Erythroblast (primary cell): ENCODE results near the gene PCDHGC5.

Experiments
- GATA1 ChIP-seq: IDR thresholded peaks from 2 replicates; pipeline ENCODE4 v1.6.1; 2011; ENCODE audit warnings: low read depth, mild to moderate bottlenecking, control low read depth, low read length, moderate library complexity
- POLR2A ChIP-seq: IDR thresholded peaks from 2 replicates; pipeline ENCODE4 v1.6.1; 2011; ENCODE audit warnings: mild to moderate bottlenecking, low read length

DNA sequence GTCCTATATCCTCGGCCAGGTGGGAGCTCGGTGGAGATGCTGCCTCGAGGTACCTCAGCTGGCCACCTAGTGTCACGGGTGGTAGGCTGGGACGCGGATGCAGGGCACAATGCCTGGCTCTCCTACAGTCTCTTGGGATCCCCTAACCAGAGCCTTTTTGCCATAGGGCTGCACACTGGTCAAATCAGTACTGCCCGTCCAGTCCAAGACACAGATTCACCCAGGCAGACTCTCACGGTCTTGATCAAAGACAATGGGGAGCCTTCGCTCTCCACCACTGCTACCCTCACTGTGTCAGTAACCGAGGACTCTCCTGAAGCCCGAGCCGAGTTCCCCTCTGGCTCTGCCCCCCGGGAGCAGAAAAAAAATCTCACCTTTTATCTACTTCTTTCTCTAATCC lies 11.1 kb upstream of the PCDHGC5 start:
- TF ChIP-seq POLR2A (no peak), GATA1 (no peak)
